ENCODE data around the gene HTR6.

The HTR6 gene

DNA sequence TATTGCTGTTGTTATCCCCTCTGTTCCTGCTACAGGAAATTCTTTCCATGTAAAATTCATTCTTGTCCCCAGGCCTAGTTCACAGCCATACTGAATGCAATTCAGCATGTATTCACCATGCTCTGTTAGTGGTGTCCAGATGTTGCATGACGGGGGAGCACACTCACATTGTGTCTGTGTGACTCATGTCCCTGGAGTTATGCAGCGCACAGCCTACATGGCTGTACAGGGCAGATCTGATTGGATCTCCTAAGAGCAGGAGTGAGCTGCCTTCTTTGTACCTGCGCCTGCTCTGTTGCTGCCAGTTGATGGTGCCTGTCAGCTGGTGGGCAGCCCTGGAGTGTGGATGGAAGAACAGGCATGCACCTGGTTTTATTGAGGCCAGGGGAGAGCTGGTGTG is 17.6 kb downstream of the HTR6 start:
- Histone ChIP-seq H3K9me3 (ENCODE audit: control extremely low read depth in 1 of 5, control insufficient read depth in 4 of 5, insufficient read depth in 2 of 5, low read depth in 1 of 5, low read length in 4 of 5) (peaks cover 0 to under 1% (median 0%) of the 10 kb centered on the region in 5 experiments), H3K4me3 (ENCODE audit: control insufficient read depth in 1 of 7, extremely low read depth in 1 of 7, insufficient read depth in 4 of 7, low read depth in 2 of 7, low read length in 6 of 7) (no peak overlapping the region), H3K36me3 (ENCODE audit: control insufficient read depth in 4 of 4, insufficient read depth in 4 of 4, low read length in 3 of 4) (peaks cover 0 to 11% (median 3%) of the 10 kb centered on the region in 4 experiments), H3K4me1 (ENCODE audit: control extremely low read depth in 1 of 4, control insufficient read depth in 4 of 4, insufficient read depth in 4 of 4, low read length in 3 of 4) (no peaks in the 10 kb centered on the region), H3K27me3 (replicated peaks in 2 of 5; ENCODE audit: control insufficient read depth in 4 of 5, insufficient read depth in 5 of 5, low read length in 4 of 5) (no peaks in the 10 kb centered on the region), H3K27ac (ENCODE audit: insufficient read depth in 1 of 2, low read depth in 1 of 2, low read length in 2 of 2, poor library complexity in 1 of 2, severe bottlenecking in 2 of 2) (no peak overlapping the region)
- POLR2A ChIA-PET, result no interaction called here
- CTCF ChIA-PET, result interaction anchor here (1.4 kb wide), 1 partner anchor 12 kb away, joined by 3 read pairs; no protein-coding TSS in a partner anchor
- WGBS (ENCODE audit: insufficient coverage), result 100% methylated on average over 3 of the region's 3 CpGs
- DNase-seq, result no peak

DNA sequence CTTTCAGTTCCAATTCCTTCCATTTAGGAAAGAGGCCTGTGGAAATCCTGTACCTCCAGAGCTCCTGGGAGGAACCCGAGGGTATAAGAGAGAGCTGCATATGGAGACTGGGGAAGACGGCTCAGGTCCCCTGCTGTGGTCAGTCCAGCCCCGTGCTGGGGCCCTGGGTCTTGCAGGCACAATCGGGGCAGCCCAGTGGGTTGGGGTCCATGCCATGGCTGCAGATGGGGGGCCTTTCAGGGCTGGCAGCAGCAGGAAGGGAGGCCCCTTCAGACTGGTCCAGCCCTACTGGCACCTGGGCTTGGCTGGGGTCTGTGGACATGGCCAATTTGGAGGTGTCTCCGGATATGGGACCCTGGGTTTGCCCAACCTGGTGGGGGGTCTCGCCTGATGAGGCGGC is 18.2 kb downstream of the HTR6 start:
- ChIA-PET POLR2A (no interaction called here), CTCF (interaction anchor here (1.4 to 1.6 kb wide), 2 partner anchors 12 to 20 kb away, joined by 3 read pairs; no protein-coding TSS in a partner anchor)
- Histone ChIP-seq H3K27me3 (replicated peaks in 2 of 5; ENCODE audit: control insufficient read depth in 4 of 5, insufficient read depth in 5 of 5, low read length in 4 of 5) (no peaks in the 10 kb centered on the region), H3K9me3 (ENCODE audit: control extremely low read depth in 1 of 5, control insufficient read depth in 4 of 5, insufficient read depth in 2 of 5, low read depth in 1 of 5, low read length in 4 of 5) (peaks cover 0 to 5% (median 0%) of the 10 kb centered on the region in 5 experiments), H3K4me1 (ENCODE audit: control extremely low read depth in 1 of 4, control insufficient read depth in 4 of 4, insufficient read depth in 4 of 4, low read length in 3 of 4) (no peaks in the 10 kb centered on the region), H3K4me3 (ENCODE audit: control insufficient read depth in 1 of 7, extremely low read depth in 1 of 7, insufficient read depth in 4 of 7, low read depth in 2 of 7, low read length in 6 of 7) (no peak overlapping the region), H3K27ac (ENCODE audit: insufficient read depth in 1 of 2, low read depth in 1 of 2, low read length in 2 of 2, poor library complexity in 1 of 2, severe bottlenecking in 2 of 2) (no peak overlapping the region), H3K36me3 (ENCODE audit: control insufficient read depth in 4 of 4, insufficient read depth in 4 of 4, low read length in 3 of 4) (peaks cover 0 to 17% (median 6%) of the 10 kb centered on the region in 4 experiments)
- WGBS (ENCODE audit: insufficient coverage), result 94% methylated on average over 7 of the region's 7 CpGs
- no peak for DNase-seq

DNA sequence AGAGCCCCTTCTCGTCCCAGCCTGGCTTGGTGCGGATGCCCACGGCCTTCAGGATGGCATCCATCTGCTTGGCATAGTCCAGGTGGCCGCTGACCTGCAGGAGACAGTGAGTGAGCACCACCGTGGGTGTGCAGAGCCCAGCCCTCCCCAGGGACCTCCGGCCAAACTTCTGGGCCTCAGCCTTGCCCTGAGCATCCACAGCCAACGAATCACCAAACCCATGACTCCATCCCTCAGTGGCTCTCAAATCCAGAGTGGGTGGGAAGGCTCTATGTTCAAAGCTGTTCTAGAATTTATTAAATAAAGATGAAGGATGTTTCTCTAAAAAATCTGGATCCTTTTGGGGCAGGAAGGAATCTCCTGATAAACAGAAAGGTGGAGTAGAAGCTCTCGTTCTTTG is 18.7 kb downstream of the HTR6 start:
- peaks cover 0 to 20% (median 6%) of the 10 kb centered on the region in 4 experiments for H3K36me3 ChIP-seq (ENCODE audit: control insufficient read depth in 4 of 4, insufficient read depth in 4 of 4, low read length in 3 of 4)
- no peak overlapping the region for H3K4me3 ChIP-seq (ENCODE audit: control insufficient read depth in 1 of 7, extremely low read depth in 1 of 7, insufficient read depth in 4 of 7, low read depth in 2 of 7, low read length in 6 of 7)
- H3K27me3 ChIP-seq (replicated peaks in 2 of 5; ENCODE audit: control insufficient read depth in 4 of 5, insufficient read depth in 5 of 5, low read length in 4 of 5), result no peaks in the 10 kb centered on the region
- peaks cover 0 to 5% (median 0%) of the 10 kb centered on the region in 5 experiments for H3K9me3 ChIP-seq (ENCODE audit: control extremely low read depth in 1 of 5, control insufficient read depth in 4 of 5, insufficient read depth in 2 of 5, low read depth in 1 of 5, low read length in 4 of 5)
- ChIA-PET POLR2A (no interaction called here), CTCF (interaction anchor here (0.9 to 2.7 kb wide), 4 partner anchors 10 to 21 kb away, joined by 3 to 6 read pairs (median 4); no protein-coding TSS in a partner anchor)
- H3K4me1 ChIP-seq (ENCODE audit: control extremely low read depth in 1 of 4, control insufficient read depth in 4 of 4, insufficient read depth in 4 of 4, low read length in 3 of 4), result peaks cover 0 to 1% (median 0%) of the 10 kb centered on the region in 4 experiments
- no peak for DNase-seq
- 97% methylated on average over 6 of the region's 8 CpGs for WGBS (ENCODE audit: insufficient coverage)
- no peak overlapping the region for H3K27ac ChIP-seq (ENCODE audit: insufficient read depth in 1 of 2, low read depth in 1 of 2, low read length in 2 of 2, poor library complexity in 1 of 2, severe bottlenecking in 2 of 2)

DNA sequence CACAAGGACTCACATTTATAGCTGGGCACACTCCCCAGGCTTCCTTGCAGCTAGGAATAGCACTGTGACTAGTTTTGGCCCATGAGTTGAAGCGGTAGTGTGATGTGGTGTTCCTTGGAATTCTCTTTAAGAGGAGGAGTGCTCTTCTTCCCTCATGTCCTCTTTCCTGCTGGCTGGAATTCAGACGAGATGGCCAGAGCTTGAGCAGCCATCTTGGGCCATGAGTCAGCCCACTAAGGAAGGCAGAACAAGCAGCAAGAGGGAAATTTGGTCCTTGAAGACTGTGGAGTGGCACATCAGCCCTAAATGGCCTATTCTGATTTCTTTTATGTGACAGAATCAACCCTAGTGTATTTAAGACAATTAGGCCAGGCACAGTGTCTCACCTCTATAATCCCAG is 20.0 kb downstream of the HTR6 start:
- no CpG with 5 or more reads among the region's 2 CpGs for WGBS (ENCODE audit: insufficient coverage)
- no peaks in the 10 kb centered on the region for H3K27me3 ChIP-seq (replicated peaks in 2 of 5; ENCODE audit: control insufficient read depth in 4 of 5, insufficient read depth in 5 of 5, low read length in 4 of 5)
- POLR2A ChIA-PET, result no interaction called here

DNA sequence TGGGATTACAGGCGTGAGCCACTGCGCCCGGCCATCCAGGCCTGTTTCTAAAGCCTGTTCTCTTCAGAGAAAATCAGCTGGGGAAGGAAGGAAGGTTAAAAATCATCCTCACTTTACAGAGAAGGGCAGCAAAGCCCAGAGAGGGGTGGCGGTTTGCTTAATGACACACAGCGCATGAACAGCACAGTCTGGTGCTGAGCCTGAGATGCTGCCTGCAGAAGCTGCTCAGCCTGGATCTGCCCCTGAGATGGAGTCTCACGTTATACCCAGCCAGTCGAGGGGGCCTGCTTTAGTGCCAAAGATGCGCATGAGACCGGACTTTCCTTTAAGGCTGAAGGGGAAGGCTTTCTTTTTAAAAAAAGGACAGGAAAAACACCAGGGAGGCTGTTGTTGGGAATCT is 21.3 kb downstream of the HTR6 start:
- H3K4me3 ChIP-seq (ENCODE audit: control insufficient read depth in 1 of 7, extremely low read depth in 1 of 7, insufficient read depth in 4 of 7, low read depth in 2 of 7, low read length in 6 of 7), result no peak overlapping the region
- POLR2A ChIA-PET, result no interaction called here
- no peak for DNase-seq
- H3K4me1 ChIP-seq (ENCODE audit: control extremely low read depth in 1 of 4, control insufficient read depth in 4 of 4, insufficient read depth in 4 of 4, low read length in 3 of 4), result peaks cover 0 to 1% (median 0%) of the 10 kb centered on the region in 4 experiments
- H3K27ac ChIP-seq (ENCODE audit: insufficient read depth in 1 of 2, low read depth in 1 of 2, low read length in 2 of 2, poor library complexity in 1 of 2, severe bottlenecking in 2 of 2), result no peak overlapping the region
- 82% methylated on average over 8 of the region's 9 CpGs for WGBS (ENCODE audit: insufficient coverage)
- CTCF ChIA-PET, result interaction anchor here (2.7 kb wide), 1 partner anchor 19 kb away, joined by 6 read pairs; no protein-coding TSS in a partner anchor
- H3K27me3 ChIP-seq (replicated peaks in 2 of 5; ENCODE audit: control insufficient read depth in 4 of 5, insufficient read depth in 5 of 5, low read length in 4 of 5), result no peaks in the 10 kb centered on the region
- H3K9me3 ChIP-seq (ENCODE audit: control extremely low read depth in 1 of 5, control insufficient read depth in 4 of 5, insufficient read depth in 2 of 5, low read depth in 1 of 5, low read length in 4 of 5), result peaks cover 0 to 18% (median 13%) of the 10 kb centered on the region in 5 experiments
- peaks cover 0 to 28% (median 13%) of the 10 kb centered on the region in 4 experiments for H3K36me3 ChIP-seq (ENCODE audit: control insufficient read depth in 4 of 4, insufficient read depth in 4 of 4, low read length in 3 of 4)

More for the DNA sequence above, 20.0 kb downstream of the HTR6 start:
- no peak for DNase-seq
- Histone ChIP-seq H3K36me3 (ENCODE audit: control insufficient read depth in 4 of 4, insufficient read depth in 4 of 4, low read length in 3 of 4) (peaks cover 0 to 20% (median 9%) of the 10 kb centered on the region in 4 experiments), H3K9me3 (ENCODE audit: control extremely low read depth in 1 of 5, control insufficient read depth in 4 of 5, insufficient read depth in 2 of 5, low read depth in 1 of 5, low read length in 4 of 5) (peaks cover 0 to 9% (median 3%) of the 10 kb centered on the region in 5 experiments), H3K27ac (ENCODE audit: insufficient read depth in 1 of 2, low read depth in 1 of 2, low read length in 2 of 2, poor library complexity in 1 of 2, severe bottlenecking in 2 of 2) (no peak overlapping the region), H3K4me3 (ENCODE audit: control insufficient read depth in 1 of 7, extremely low read depth in 1 of 7, insufficient read depth in 4 of 7, low read depth in 2 of 7, low read length in 6 of 7) (no peak overlapping the region), H3K4me1 (ENCODE audit: control extremely low read depth in 1 of 4, control insufficient read depth in 4 of 4, insufficient read depth in 4 of 4, low read length in 3 of 4) (peaks cover 0 to 1% (median 0%) of the 10 kb centered on the region in 4 experiments)
- CTCF ChIA-PET, result interaction anchor here (0.5 to 2.7 kb wide), 4 partner anchors 17 to 25 kb away, joined by 3 to 6 read pairs (median 3); no protein-coding TSS in a partner anchor

DNA sequence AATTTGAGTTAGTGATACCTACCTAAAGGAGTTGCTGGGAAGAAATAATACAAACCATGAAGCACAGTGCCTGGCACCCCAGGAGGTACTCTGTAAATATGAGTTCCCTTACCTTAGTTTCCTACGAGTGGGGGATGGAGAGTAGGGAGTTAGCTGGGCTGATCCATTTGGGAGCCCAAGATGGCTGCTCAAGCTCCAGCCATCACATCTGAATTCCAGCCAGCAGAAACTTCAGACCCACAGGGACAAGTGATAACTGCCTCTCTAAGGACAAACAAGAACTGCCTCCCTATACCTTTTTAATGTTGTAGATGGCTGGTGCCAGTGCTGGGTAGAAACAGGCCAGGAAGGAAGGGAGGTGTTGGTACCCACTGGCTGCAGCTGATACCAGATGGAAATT is 22.7 kb downstream of the HTR6 start:
- Histone ChIP-seq H3K4me3 (ENCODE audit: control insufficient read depth in 1 of 7, extremely low read depth in 1 of 7, insufficient read depth in 4 of 7, low read depth in 2 of 7, low read length in 6 of 7) (no peak overlapping the region), H3K36me3 (ENCODE audit: control insufficient read depth in 4 of 4, insufficient read depth in 4 of 4, low read length in 3 of 4) (peaks cover 0 to 39% (median 12%) of the 10 kb centered on the region in 4 experiments), H3K9me3 (ENCODE audit: control extremely low read depth in 1 of 5, control insufficient read depth in 4 of 5, insufficient read depth in 2 of 5, low read depth in 1 of 5, low read length in 4 of 5) (peaks cover 0 to 18% (median 13%) of the 10 kb centered on the region in 5 experiments), H3K27ac (ENCODE audit: insufficient read depth in 1 of 2, low read depth in 1 of 2, low read length in 2 of 2, poor library complexity in 1 of 2, severe bottlenecking in 2 of 2) (no peak overlapping the region), H3K4me1 (ENCODE audit: control extremely low read depth in 1 of 4, control insufficient read depth in 4 of 4, insufficient read depth in 4 of 4, low read length in 3 of 4) (peaks cover 0 to 1% (median 0%) of the 10 kb centered on the region in 4 experiments), H3K27me3 (replicated peaks in 2 of 5; ENCODE audit: control insufficient read depth in 4 of 5, insufficient read depth in 5 of 5, low read length in 4 of 5) (no peaks in the 10 kb centered on the region)
- DNase-seq, result no peak
- 100% methylated on average over 1 of the region's 1 CpG for WGBS (ENCODE audit: insufficient coverage)
- POLR2A ChIA-PET, result no interaction called here
- CTCF ChIA-PET, result interaction anchor here (0.8 kb wide), 1 partner anchor 27 kb away, joined by 3 read pairs; no protein-coding TSS in a partner anchor

DNA sequence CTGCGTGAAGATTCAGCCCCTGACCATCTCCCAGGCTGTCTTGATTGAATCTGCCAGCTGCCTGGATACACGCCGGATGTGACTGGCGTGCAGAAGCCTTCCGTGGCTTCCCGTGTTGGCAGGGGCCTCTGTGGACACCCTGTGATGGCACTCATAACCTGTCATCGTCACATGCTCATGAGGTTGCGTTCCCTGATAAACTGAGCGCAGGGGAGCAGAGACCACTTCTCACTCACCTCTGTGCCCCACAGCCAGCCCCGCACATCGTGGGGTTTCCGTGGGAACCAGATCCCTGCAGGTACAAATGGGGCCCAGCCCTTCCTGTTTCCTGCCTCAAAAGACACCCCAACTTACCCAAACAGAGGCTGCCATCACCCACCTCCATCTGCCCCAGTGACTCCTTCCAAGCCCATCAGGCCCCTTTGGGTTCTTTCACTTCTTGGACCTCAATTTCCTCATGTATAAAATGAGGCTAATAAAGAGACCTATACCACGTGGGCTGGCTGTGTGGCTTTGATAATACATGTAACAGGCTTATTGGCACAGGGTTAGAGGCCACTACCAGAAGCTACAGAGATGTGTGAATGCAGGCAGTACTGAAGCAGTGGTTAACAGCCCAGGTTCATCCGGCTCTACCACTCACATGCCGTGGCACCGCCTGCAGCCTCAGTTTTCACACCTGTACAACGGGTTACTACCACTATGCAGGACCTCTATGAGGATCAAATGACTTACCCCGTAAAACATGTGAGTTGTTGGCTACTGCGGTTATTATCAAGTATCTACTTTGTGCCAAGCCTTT is 23.6 kb downstream of the HTR6 start:
- ChIA-PET CTCF (interaction anchor here (0.8 kb wide), 1 partner anchor 28 kb away, joined by 3 read pairs; no protein-coding TSS in a partner anchor), POLR2A (no interaction called here)
- Histone ChIP-seq H3K4me3 (ENCODE audit: control insufficient read depth in 1 of 7, extremely low read depth in 1 of 7, insufficient read depth in 4 of 7, low read depth in 2 of 7, low read length in 6 of 7) (no peak overlapping the region), H3K27ac (ENCODE audit: insufficient read depth in 1 of 2, low read depth in 1 of 2, low read length in 2 of 2, poor library complexity in 1 of 2, severe bottlenecking in 2 of 2) (no peak overlapping the region), H3K4me1 (ENCODE audit: control extremely low read depth in 1 of 4, control insufficient read depth in 4 of 4, insufficient read depth in 4 of 4, low read length in 3 of 4) (peaks cover 0 to 1% (median 0%) of the 10 kb centered on the region in 4 experiments), H3K36me3 (ENCODE audit: control insufficient read depth in 4 of 4, insufficient read depth in 4 of 4, low read length in 3 of 4) (peaks cover 0 to 38% (median 8%) of the 10 kb centered on the region in 4 experiments), H3K9me3 (ENCODE audit: control extremely low read depth in 1 of 5, control insufficient read depth in 4 of 5, insufficient read depth in 2 of 5, low read depth in 1 of 5, low read length in 4 of 5) (peaks cover 0 to 18% (median 13%) of the 10 kb centered on the region in 5 experiments), H3K27me3 (replicated peaks in 2 of 5; ENCODE audit: control insufficient read depth in 4 of 5, insufficient read depth in 5 of 5, low read length in 4 of 5) (no peaks in the 10 kb centered on the region)
- DNase-seq, result no peak
- WGBS (ENCODE audit: insufficient coverage), result 77% methylated on average over 18 of the region's 19 CpGs

All from common myeloid progenitor, CD34-positive (primary cell).